ENCODE measurements around the gene SPSB2.
A peak's percentile ranks its signal among the peaks of the same experiment; 100 is the strongest.
"Not testable (repeated sequence)": the region's sequence is repeated elsewhere in the genome, so short reads cannot be mapped to it uniquely, and the experiment has no call there.

Gene SPSB2

GRCh38 chr12:6909421-6910145 lies 36.5 kb upstream of the SPSB2 start:
- no peak overlapping the region for H3K4me3 ChIP-seq (ENCODE audit: low read length)

GRCh38 chr12:6908141-6908540 lies 35.0 kb upstream of the SPSB2 start:
- not testable (repeated sequence) for H3K4me3 ChIP-seq (ENCODE audit: low read length)

More at GRCh38 chr12:6909421-6910145, 36.5 kb upstream of the SPSB2 start:
- TF ChIP-seq ZNF274 (IDR thresholded peaks at IDR 0.05; ENCODE audit: low read depth, low read length), result no peak

- TF ChIP-seq ZNF274 (IDR thresholded peaks at IDR 0.05; ENCODE audit: low read depth, low read length), result no peak
- H3K4me3 ChIP-seq (ENCODE audit: low read length), result peak overlapping the region; percentile 71; the same call in 1 of the 2 replicates
Observed at GRCh38 chr12:6905414-6906040, 32.4 kb upstream of the SPSB2 start.

- TF ChIP-seq ZNF274 (IDR thresholded peaks at IDR 0.05; ENCODE audit: low read depth, low read length), result no peak
- H3K4me3 ChIP-seq (ENCODE audit: low read length), result peak within 1 kb of the TSS; percentile 71
Observed at GRCh38 chr12:6904280-6905276, 31.5 kb upstream of the SPSB2 start, which contains the start of gene LRRC23. LRRC23 (plus strand) TSS chr12:6904822; CDS start chr12:6905634, 812 bp downstream.

GRCh38 chr12:6903722-6904121 lies 30.6 kb upstream of the SPSB2 start:
- TF ChIP-seq ZNF274 (IDR thresholded peaks at IDR 0.05; ENCODE audit: low read depth, low read length), result no peak
- H3K4me3 ChIP-seq (ENCODE audit: low read length), result no peak overlapping the region

GRCh38 chr12:6902448-6902847 lies 29.3 kb upstream of the SPSB2 start:
- TF ChIP-seq ZNF274 (IDR thresholded peaks at IDR 0.05; ENCODE audit: low read depth, low read length), result no peak
- H3K4me3 ChIP-seq (ENCODE audit: low read length), result no peak overlapping the region

GRCh38 chr12:6899837-6900519 lies 26.9 kb upstream of the SPSB2 start:
- H3K4me3 ChIP-seq (ENCODE audit: low read length), result no peak overlapping the region
- no peak for TF ChIP-seq ZNF274 (IDR thresholded peaks at IDR 0.05; ENCODE audit: low read depth, low read length)

GRCh38 chr12:6899427-6899826 lies 26.3 kb upstream of the SPSB2 start:
- no peak overlapping the region for H3K4me3 ChIP-seq (ENCODE audit: low read length)
- no peak for TF ChIP-seq ZNF274 (IDR thresholded peaks at IDR 0.05; ENCODE audit: low read depth, low read length)

GRCh38 chr12:6896846-6897435 lies 23.8 kb upstream of the SPSB2 start:
- no peak for TF ChIP-seq ZNF274 (IDR thresholded peaks at IDR 0.05; ENCODE audit: low read depth, low read length)
- H3K4me3 ChIP-seq (ENCODE audit: low read length), result no peak overlapping the region

GRCh38 chr12:6894321-6894720 lies 21.2 kb upstream of the SPSB2 start:
- no peak for TF ChIP-seq ZNF274 (IDR thresholded peaks at IDR 0.05; ENCODE audit: low read depth, low read length)
- no peak overlapping the region for H3K4me3 ChIP-seq (ENCODE audit: low read length)

GRCh38 chr12:6892683-6893082 lies 19.6 kb upstream of the SPSB2 start:
- H3K4me3 ChIP-seq (ENCODE audit: low read length), result not testable (repeated sequence)

- peak overlapping the region; percentile 63 for H3K4me3 ChIP-seq (ENCODE audit: low read length)
- no peak for TF ChIP-seq ZNF274 (IDR thresholded peaks at IDR 0.05; ENCODE audit: low read depth, low read length)
Observed at GRCh38 chr12:6891646-6892001, 18.5 kb upstream of the SPSB2 start.

- peak overlapping the region; percentile 63 for H3K4me3 ChIP-seq (ENCODE audit: low read length)
- TF ChIP-seq ZNF274 (IDR thresholded peaks at IDR 0.05; ENCODE audit: low read depth, low read length), result no peak
Observed at GRCh38 chr12:6890789-6891645, 17.9 kb upstream of the SPSB2 start.

- not testable (repeated sequence) for H3K4me3 ChIP-seq (ENCODE audit: low read length)
Observed at GRCh38 chr12:6889775-6890573, 16.9 kb upstream of the SPSB2 start.

GRCh38 chr12:6888794-6889193 lies 15.7 kb upstream of the SPSB2 start:
- H3K4me3 ChIP-seq (ENCODE audit: low read length), result not testable (repeated sequence)

Measured in GM08714 (cell line).